RWPE1 (cell line): ENCODE results near the gene NR0B2.
A peak's percentile ranks its signal among the peaks of the same experiment; 100 is the strongest.

Experiments used
- CTCF ChIA-PET: fragments of 350-600 bp; sonication (Branson Sonifier 250); formaldehyde crosslinking; extraction: SDS; loops from one replicate; lab custom pipeline; 2021; lab: Yijun Ruan, JAX
- POLR2A ChIA-PET: fragments of 400-600 bp; formaldehyde crosslinking; extraction: SDS; loops from one replicate; lab custom pipeline; 2020; ENCODE audit warnings: antibody characterized with exemption; ENCODE audit not compliant: low non-redundant PET; lab: Yijun Ruan, JAX
- DNase-seq: peaks from one replicate; pipeline ENCODE4 v3.0.0; 2012; ENCODE audit warnings: low spot score
- H3K27ac ChIP-seq: fragments of 450-650 bp; 2 replicates; pipeline ENCODE4 v1.5.1; 2017
- TF ChIP-seq, protein P1 (sequence below): fragments of 450-650 bp; conservative IDR thresholded peaks from 2 replicates; pipeline ENCODE4 v1.5.1; 2017; ENCODE audit warnings: low read depth, mild to moderate bottlenecking

NR0B2 gene

DNA sequence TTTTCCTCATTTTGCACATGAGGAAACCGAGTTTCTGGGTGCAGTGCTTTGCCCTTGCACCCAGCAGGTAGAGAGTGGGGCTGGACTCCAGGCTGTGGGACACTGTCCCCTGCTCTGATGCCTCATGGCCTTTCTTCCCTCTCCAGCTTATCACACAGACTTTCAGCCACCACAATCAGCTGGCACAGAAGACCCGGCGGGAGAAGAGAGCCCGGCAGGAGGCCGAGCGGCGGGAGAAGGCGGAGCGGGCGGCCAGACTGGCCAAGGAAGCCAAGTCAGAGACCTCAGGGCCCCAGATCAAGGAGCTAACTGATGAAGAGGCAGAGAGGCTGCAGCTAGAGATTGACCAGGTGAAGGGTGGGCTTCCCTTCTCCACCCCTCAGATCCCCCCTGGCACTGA is 27.5 kb upstream of the NR0B2 start:
- ChIA-PET POLR2A (no interaction called here), CTCF (no interaction called here)
- H3K27ac ChIP-seq = no peak overlapping the region; the same call in 1 of the 2 replicates
- TF ChIP-seq, protein P1, sequence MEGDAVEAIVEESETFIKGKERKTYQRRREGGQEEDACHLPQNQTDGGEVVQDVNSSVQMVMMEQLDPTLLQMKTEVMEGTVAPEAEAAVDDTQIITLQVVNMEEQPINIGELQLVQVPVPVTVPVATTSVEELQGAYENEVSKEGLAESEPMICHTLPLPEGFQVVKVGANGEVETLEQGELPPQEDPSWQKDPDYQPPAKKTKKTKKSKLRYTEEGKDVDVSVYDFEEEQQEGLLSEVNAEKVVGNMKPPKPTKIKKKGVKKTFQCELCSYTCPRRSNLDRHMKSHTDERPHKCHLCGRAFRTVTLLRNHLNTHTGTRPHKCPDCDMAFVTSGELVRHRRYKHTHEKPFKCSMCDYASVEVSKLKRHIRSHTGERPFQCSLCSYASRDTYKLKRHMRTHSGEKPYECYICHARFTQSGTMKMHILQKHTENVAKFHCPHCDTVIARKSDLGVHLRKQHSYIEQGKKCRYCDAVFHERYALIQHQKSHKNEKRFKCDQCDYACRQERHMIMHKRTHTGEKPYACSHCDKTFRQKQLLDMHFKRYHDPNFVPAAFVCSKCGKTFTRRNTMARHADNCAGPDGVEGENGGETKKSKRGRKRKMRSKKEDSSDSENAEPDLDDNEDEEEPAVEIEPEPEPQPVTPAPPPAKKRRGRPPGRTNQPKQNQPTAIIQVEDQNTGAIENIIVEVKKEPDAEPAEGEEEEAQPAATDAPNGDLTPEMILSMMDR = no peak
- DNase-seq = no peak

DNA sequence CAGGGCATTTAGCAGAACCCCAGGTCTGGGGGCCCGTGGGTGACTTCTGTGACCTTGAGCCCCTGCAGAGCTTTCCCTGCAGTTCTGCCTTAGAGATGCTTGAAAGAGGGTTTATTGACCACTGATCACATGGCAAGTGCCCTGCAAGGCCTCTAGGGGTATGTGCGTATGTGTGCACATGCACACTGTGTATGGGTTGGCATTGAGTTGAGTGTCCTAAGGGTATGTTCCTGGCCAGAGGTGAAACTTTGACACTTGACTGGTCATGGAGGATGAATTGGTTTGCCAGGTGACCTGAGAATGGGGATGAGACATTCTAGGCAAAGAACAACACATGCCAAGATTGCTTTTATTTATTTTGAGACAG is 24.9 kb upstream of the NR0B2 start:
- no peak overlapping the region for H3K27ac ChIP-seq
- ChIA-PET POLR2A (no interaction called here), CTCF (no interaction called here)
- DNase-seq = no peak
- TF ChIP-seq, protein P1 = no peak

DNA sequence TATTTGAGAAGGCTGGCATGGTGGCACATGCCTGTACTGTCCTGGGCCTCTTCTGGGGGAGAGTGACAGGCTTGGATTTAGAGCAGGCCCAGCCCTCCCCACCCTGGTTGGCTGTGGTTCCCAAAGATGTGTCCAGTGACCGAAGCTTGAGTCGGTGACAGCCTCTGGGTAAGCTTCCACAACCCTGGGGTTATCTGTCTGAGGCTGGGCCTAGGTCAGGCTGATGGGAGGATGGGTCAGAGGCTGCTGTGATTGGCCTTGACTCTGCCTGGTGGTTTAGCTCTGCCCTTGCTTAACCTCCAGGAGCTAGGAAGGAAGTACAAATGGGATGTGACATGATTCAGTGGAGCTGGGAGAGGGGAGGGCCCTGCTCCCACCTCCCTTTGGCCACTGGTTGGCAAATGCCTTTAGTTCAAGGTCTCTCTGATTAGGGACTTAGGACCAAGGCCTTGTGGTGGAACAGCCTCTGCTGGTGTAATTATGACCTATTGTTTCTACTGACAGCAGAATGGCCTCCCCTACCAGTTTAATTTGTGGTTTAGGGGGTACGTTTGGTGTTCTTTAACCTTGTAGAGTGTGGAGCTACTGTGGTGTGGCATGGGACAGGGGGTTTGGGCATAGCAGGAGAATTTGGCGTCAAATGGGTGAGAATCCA is 24.4 kb upstream of the NR0B2 start:
- DNase-seq = no peak
- TF ChIP-seq, protein P1 = no peak
- 0 out of 2 replicates have a peak overlapping the region, but pooled peaks have one; percentile 2 for H3K27ac ChIP-seq
- ChIA-PET CTCF (no interaction called here), POLR2A (no interaction called here)

DNA sequence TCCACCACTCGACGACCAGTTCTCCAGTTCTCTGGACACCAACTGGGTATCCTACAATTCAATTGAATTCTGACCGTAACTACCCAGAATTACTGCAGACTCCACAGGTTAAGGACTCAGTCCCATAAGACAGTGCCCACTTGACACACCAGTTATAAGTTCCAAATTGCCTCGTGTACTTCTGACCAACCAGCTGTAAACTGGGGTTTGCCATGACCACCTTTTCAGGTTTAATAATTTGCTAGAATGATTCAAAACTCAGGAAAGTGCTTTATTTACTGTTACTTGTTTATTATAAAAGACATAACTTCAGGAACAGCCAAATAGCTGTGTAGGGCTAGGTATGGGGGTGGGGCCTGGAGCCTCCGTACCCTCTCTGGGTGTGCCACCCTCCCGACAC is 23.0 kb upstream of the NR0B2 start:
- TF ChIP-seq, protein P1 = no peak
- POLR2A ChIA-PET = no interaction called here
- CTCF ChIA-PET = interaction anchor here (0.7 kb wide), 1 partner anchor 108 kb away, joined by 4 read pairs; no protein-coding TSS in a partner anchor
- DNase-seq = no peak
- no peak overlapping the region for H3K27ac ChIP-seq

DNA sequence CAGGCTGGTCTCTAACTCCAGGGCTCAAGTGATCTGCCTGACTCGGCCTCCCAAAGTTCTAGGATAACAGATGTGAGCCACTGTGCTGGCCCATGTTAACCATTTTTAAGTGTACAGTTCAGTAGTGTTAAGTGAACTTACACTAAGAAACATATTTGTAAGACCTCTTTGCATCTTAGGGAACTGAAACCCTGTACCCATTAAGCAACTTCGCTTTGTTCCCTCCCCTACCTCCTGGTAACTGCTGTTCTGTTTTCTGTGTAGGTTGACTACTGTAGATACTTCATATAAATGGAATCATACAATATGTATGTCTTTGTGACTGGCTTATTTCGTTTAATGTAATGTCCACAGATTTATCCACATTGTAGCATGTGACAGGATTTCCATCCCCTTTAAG is 18.8 kb upstream of the NR0B2 start:
- no peak overlapping the region for H3K27ac ChIP-seq
- DNase-seq = no peak
- CTCF ChIA-PET = no interaction called here
- TF ChIP-seq, protein P1 = no peak
- POLR2A ChIA-PET = no interaction called here

DNA sequence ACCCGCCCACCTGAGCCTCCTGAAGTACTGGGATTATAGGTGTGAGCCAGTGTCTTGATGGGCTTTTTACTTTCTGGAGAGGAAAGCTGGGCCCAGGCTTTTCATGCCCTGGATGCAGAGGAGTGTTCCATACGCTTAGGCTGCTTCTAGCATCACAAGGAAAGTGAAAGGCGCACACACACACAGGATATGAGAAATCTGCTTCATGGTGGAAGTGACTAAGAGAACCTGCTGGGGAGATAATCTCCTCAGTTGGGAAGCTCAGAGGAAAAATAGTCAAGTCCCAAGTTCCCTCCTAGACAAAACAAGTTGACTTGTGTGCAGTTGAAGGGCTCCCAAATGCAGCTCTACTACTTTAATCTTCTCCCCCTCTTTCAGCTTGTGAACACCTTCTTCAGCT is 9.9 kb upstream of the NR0B2 start:
- TF ChIP-seq, protein P1 = no peak
- no peak overlapping the region for H3K27ac ChIP-seq
- CTCF ChIA-PET = interaction anchor here (0.6 to 0.7 kb wide), 2 partner anchors 29 to 70 kb away, joined by 3 read pairs; no protein-coding TSS in a partner anchor
- no peak for DNase-seq
- POLR2A ChIA-PET = no interaction called here
